ENCODE measurements around the gene GRWD1. TPM values are rescaled to one million over a fixed set of nuclear protein-coding genes. Genes with fewer than 3 reads are reported as not detected.

Gene GRWD1
- total and polyA plus RNA-seq, 2 of the 8 experiments (the other 6 are each of a cell fraction or from before 2014, with no cell fraction given), result 36.9 to 61.9 TPM

- TF ChIP-seq ATF2 (IDR thresholded peaks at IDR 0.05; ENCODE audit: low read length) (no peak), TCF12 (IDR thresholded peaks at IDR 0.05; ENCODE audit: low read depth, low read length) (no peak), TEAD4 (IDR thresholded peaks at IDR 0.05; ENCODE audit: low read depth, low read length) (no peak)
Measured at GRCh38 chr19:48461651-48461981, 15.8 kb downstream of the GRWD1 start (continued).
